T-helper 2 cell (primary cell): ENCODE results near the gene ARID5B.
A peak's percentile ranks its signal among the peaks of the same experiment; 100 is the strongest.

Experiments
- DNase-seq, 5 experiments: peaks; one replicate each; pipeline versions ENCODE4 v3.0.0 to v3.0.0-alpha.2; 2012 to 2022

ARID5B gene

DNA sequence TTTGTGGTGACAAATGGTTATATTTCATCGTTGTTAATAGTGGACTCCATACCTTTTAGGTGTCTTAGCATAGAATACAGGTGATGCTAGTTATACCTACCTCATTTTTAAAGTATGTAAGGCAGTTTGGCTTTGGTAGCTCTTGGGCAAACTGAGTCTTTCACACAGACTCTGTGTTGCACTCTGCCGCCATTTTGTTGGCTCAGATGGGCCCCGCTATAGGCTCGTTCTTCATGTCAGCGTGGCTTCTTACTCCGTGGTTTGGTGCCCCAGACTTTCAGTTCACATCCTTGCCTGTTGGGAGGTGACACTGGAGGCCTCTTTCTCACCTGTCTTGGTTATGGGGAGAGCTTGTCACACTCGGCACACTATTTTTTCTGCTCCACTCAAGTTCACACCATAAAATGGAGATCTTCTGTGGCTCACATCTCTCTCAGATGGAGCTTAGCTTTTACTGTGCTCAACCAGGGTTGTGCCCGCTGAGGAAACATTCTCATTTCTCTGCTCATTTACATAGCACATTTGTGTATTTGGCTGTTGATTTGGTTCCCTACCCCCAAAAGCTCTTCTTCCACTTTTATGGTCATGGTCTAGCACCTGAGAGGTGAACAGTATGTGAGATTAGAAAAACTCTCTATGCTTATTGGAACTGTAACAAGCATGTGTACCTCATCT, 178.5 kb downstream of the ARID5B start:
- peak in 1 of 5 experiments; percentile 41 for DNase-seq

DNA sequence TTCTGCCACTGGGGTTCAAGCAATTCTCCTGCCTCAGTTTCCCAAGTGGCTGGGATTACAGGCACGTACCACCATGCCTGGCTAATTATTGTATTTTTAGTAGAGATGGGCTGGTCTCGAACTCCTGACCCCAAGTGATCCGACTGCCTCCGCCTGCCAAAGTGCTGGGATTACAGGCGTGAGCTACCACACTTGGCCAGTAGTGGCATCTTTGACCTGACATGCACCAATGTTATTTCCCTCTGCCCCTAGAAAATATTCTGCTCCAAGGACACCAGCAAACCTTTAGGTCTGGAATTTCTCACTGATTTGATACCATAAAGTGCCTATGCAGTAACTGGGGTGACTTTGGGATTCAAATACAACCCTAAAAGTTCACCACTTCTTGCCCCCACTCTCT, 179.4 kb downstream of the ARID5B start:
- no peak for DNase-seq

DNA sequence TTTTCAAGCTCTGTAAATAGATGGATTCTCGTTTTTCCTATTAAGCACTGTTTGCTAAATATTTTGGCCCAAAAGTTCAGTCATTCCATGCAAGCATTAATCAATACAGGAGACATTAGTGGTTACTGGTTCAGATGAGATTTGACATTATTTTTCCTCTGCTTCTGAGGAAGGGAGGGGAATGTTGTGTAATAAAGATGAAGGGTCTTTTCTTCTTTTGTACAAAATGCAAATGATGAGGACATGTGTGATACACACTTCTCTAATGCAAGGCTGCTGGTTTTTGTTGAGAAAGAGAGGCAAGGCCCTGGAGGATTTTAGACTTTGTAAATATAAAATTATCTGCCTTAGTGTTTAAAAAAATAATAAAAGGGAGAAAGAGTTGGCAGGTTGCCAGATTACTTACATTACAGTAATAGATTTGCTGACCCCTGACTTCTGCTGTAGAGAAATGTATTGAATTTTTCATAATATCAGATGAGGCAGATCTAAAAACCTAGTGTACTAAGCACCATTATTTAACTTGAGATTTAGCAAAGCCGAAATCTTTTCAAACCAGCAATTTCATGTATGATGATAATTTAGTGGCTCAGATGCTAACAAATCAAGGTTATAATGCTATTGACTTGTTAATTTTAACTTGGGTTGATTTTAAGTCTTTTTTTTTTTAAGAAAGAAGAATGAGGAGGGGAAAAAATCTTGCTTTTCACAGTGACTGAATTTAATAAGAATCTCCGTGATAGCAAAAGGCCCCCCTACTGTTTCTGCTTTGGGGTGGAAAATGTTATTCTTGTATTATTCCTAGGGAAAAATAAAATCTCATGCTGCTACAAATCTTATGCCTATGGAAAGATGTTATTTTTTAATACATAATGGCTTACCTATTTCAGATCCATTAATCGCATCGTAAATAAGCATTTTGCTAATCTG, 180.1 kb downstream of the ARID5B start:
- no peak for DNase-seq

DNA sequence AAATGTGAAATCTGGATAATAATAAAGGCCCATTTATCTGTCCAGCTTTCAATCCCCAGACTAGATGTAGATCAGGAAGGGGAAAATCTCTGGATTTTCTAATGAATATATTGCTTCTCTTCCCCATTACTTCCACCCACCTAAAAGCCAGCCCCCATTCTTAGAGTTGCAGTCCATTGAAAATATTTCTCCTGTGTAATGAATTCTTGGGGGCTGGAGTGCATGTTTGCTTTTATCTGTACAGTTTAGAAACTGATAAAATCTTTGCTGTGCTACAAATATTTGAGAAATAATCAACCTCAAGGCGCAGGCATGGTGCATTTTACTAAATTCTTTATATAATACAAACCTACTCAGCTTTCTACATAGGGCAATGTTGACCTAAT, 180.8 kb downstream of the ARID5B start:
- no peak for DNase-seq

DNA sequence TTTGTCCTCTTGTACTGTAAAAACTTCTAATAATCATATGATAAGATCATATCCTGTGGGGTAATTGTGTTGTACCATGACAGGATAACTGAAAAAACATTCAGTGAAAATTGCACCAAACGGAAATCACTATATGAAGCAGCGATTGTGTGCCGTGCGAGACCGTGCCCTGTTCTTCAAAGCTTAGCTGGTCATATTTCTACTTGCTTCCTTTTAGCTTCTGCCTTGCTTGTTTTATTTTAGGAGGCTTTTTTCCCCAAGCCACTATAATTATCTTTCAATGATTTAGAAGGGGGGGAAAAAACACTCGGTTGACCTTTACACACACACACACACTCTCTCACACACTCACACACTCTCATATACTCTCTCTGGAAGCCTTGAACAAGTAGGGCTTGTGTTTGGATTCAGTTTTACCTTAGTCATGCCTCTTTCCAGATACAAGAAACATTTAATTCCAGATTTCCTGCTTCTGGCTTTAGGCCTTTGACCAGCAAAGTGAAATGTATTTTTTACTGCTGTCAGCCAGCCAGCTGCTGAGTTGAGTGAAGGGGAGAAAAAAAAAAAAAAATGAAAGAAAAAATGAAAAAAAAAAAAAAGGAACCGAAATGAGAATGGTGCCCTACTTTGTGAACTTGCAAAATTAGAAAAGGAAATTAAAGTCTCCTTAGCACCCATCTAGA, 181.4 kb downstream of the ARID5B start:
- DNase-seq = peak in 3 of 5 experiments; percentile 12 to 94 (median 43)

DNA sequence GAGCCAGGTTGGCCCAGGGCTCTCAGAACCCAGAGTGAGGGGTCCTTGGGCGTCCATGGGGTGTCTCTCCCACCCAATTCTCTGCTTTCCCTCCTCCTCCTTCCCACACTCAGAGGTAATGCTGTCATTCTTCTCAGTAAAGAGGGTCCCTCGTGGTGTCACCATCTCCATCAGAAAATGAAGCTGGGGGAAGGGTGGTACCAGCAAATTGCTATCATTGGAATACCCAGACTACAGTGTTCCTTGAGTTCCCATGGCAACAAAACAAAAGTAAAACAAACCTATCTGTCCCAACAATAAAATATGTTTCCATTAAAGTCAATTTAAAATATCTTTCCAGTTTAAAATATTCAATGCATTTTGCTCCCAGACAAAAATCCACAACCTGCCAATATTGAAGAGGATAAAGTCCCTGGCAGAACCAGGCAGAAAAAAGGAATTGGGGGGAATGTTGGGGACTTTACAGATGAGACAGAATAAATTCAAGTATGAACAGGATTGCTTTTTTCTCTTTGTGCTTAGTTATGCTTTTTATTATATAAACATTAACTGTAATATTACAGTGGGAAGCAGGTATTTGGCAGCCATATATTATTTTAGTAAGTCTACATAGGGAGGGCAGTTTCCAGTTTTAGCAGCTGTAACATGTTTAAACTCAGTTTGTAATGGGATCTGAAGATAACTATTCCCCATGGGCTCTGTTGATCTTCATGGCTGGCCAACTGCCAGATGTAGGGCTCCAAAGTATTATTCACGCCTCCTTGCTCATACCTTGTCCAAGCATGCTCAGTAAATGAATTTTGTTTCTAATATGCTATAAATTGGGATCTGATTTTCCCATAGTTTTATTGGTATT, 182.1 kb downstream of the ARID5B start:
- DNase-seq = peak in 1 of 5 experiments; percentile 11

DNA sequence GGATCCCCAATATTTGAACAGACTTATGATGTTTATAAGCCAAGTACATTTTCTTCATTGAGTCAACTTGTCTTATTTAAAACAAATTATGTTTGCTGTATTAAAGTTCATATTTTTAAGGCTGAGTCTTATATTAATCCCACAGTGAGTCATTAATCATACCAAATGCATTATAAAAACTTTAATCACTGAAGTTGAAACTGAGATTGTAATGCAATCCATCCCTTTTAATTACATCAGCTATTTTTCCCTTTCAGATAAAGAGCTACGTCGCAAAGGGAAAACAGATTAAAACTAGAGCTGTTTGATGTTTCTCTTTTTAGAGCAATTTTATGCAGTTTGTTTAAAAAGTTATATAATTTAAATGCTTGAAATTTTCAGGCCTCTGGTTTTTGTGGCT, 183.0 kb downstream of the ARID5B start:
- no peak for DNase-seq

DNA sequence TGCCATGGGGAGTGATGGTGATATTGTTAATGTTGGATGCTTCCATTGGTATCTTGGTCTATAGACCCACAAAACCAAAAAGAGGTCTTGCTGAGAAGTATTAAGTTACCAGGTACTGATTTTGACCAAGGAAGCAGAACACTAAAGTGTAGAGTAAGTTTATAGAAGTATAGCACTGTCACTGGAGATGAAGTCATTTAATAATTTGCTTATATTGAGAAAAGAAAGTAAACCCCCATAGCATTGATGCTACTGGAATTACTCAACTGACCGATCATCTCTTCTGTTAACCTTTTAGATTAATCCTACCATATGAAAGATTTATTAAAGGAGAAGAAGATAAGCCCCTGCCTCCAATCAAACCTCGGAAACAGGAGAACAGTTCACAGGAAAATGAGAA, 183.9 kb downstream of the ARID5B start:
- no peak for DNase-seq

DNA sequence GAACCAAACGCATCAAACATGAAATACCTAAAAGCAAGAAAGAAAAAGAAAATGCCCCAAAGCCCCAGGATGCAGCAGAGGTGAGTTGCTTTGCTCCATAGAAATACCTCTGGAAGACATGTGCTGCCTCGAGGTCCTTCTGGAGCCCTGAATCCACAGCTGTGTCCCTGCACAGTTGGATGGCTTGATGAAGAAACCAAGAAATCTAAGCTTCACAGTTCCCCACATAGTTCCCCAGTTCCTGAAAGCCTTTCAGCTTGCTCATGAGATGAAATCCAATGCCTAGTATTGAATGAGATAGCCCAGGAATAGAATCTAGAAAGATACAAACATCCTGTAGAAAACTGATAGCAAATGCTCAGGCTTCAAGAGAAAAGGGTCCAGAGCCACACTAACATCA, 184.3 kb downstream of the ARID5B start:
- no peak for DNase-seq

DNA sequence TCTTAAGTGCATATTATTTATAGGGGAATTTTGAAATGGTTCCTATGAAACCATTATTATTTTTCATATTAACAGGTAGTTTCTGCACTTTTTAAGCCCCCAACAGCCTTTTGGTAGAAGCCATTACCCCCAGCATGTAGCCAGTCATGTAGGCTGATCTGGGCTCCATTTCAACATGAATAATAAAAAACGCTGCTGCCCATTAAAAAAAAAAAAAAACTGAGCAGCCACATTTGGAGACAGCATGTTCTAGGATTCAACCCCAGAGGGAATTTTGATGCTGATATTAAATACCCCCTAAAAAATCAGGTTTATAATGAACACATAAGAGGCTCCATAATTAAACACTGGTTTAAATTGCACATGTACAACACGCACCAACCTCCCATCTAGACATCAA, 185.8 kb downstream of the ARID5B start:
- DNase-seq = no peak

DNA sequence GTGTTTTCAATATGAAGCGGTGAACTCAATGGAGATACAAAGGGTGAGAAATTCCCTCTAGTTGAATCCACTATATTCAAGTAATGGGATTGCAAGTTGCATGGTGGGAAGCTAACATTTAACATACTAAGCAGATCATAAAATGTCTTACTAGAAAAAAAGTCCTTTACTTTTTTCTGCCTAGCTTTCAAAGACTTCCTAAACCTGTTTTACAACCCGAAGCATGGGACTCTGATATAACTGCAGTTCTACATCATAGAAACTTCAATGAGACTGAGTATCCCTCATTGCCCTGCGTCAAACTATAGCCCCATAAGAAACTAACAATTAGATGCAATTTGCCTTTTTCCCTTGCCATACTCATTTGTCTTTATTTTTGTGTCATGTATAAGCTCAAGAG, 187.3 kb downstream of the ARID5B start:
- no peak for DNase-seq

DNA sequence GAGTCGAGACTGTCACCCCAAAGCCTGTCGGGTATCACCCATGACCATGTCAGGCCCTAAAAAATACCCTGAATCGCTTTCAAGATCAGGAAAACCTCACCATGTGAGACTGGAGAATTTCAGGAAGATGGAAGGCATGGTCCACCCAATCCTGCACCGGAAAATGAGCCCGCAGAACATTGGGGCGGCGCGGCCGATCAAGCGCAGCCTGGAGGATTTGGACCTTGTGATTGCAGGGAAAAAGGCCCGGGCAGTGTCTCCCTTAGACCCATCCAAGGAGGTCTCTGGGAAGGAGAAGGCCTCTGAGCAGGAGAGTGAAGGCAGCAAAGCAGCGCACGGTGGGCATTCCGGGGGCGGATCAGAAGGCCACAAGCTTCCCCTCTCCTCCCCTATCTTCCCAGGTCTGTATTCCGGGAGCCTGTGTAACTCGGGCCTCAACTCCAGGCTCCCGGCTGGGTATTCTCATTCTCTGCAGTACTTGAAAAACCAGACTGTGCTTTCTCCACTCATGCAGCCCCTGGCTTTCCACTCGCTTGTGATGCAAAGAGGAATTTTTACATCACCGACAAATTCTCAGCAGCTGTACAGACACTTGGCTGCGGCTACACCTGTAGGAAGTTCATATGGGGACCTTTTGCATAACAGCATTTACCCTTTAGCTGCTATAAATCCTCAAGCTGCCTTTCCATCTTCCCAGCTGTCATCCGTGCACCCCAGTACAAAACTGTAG, 191.0 kb downstream of the ARID5B start:
- no peak for DNase-seq

DNA sequence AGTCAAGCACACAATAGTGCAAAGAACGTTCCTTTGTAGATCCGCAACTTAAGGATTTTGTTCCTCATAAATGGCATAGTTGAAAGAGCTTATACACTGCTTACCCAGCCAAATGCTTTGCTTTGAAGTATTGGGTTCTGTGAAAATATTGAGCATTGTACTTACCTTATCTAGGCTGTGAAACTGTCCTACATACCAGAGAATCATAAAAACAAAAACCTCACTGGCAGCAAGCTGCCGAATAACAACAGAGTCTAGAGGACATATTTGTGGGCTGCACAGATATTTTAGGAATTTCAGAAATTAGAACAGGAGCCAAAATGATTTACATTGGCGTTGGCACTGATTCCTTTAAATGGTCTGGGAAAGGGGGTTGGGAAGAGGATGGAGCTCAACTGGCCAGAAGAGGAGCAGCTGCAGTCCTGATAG, 192.4 kb downstream of the ARID5B start:
- no peak for DNase-seq

DNA sequence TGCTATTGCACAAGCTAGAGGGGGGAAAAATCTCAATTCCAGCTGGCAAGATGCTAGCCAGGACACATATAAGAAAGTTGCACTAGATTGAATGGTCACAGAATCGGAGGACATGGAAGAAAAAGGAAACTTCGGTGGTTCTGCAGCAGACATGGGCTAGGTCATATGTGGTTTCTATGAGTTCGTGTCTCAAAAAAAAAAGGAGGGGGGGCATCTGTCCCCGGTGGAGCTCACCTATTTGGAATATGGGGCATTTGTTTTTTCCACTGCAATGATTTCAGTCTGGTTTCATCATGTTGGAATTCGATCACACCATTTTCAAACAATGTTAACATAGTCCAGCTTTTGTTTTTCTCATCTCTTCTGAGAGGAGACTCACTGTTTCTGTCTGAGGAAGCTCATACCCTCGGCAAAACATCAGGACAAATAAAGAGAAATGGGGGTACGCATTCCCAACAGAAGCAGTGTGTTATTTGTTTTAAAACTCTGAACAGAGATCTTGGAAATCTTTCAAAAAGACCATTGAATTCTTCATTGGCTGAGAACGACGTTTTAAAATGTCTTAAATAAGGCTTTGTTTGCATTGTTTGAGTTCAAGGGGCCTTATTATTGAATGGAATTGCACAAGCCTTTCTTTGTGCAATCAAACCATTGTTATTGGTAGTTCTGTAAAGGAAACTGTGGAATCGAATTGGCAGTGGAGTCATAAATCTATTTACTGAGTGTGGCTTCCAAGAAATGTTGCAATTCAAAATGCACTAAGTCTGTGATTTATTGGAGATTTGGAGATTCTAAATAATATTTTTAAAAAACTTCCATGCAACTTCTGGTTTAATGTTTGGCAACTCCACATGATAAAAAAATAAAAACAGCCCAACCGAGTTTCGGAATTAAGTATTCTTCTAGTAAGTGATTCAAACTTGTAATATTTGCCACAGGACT, 194.0 kb downstream of the ARID5B start:
- DNase-seq = no peak

DNA sequence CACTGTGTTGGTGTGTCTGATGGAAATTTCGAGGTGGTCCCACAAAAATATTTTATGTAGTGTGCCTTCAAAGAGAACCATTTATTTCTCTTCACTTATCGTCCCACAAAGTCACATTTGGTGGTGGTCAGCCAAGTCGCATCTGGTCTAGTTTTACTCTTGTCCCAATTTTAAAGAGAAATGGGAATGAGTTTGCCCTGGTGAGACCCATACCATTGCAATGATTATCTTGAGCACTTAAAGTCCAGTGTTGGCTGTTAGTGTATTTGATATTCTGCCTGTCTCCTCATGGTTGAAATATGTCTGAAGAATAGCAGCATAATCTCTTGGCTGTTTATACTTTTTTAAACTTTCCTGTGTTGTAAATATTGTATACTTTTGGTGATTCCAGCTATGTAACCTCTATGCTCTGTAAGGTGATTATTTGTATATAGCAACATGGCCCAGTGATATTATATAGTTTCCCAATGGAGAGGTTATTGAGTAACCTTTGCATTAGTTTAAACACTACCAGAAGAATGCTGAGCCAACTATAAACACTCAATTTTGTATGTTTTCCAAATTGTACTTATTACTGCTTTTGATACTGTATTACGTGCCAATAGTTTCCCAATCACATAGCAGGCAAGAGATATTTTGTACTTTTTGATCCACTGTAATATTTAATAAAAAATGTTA, 194.9 kb downstream of the ARID5B start:
- no peak for DNase-seq

DNA sequence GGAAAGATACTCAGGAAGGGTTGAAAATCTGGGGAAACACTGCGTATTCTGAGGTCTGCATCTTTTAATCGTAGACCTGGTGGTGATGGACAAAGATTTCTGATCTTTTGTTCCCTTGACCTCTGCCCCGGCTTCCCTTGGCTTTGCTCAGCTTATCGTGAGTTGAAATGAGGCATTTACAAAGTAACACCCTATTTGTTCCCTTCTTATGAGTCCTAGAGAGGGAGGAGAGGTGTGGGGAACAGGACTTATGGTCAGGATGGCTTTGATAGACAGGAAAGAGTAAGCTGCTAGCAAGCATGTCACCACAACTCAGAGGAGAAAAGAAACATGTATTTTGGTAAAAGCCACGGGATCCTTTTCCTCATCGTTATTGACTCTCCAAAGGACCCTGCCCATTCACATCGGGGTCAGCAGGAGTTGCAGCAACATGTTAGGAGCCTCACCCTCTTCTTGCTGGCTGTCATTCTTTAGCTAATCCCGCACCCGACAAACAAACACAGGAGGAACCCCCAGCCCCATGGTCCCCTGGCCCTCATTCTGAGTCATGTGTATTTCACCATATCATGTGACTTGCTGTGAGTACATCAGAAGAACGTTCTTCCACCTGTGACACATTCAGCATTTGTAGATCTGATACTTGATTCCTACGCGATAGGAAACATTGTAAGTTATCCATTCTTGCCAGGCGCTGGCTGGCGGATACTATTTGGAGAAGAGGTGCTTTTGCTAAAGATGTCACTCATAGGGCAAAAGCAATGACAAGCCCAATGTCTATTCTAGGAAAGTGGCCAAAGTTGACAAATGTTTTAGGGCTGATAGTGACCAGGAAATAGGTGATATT, 197.0 kb downstream of the ARID5B start:
- no peak for DNase-seq

DNA sequence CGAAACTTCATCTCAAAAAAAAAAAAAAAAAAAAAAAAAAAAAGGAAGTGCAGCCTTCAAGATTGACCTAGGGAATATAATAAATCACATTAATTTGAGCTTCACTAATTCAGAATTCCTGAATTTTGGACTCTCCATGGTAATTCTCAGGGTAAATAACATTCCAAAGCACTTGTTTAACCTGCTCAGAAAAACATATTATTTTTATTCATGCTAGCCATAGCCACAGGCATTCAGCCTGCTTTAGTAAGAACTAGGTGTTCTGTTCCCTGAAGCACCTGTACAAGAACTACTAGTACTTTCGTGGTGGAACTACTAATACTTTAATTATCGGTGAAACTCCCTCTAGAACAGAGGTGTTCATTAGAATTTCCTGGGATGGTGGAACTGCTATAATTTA, 197.8 kb downstream of the ARID5B start:
- DNase-seq = no peak

DNA sequence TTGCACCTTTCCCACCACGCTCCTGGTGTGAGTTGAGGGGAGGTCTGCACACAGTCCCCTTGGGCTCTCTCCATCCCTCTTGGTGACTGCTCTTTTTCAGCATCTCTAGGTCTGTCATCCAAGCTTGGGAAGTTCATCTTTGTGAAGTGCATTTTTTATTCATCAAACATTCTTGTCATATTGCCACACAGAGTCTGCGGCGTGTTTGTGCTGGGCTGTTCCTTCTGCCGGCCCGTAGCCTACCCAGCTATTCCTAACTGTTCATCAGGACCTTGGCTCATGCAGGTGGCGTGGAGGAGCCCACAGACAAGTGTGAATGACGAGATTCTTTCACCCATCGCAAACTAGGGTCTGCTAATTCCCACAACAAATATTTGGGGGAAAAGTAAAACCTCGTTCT, 202.4 kb downstream of the ARID5B start:
- DNase-seq = no peak

DNA sequence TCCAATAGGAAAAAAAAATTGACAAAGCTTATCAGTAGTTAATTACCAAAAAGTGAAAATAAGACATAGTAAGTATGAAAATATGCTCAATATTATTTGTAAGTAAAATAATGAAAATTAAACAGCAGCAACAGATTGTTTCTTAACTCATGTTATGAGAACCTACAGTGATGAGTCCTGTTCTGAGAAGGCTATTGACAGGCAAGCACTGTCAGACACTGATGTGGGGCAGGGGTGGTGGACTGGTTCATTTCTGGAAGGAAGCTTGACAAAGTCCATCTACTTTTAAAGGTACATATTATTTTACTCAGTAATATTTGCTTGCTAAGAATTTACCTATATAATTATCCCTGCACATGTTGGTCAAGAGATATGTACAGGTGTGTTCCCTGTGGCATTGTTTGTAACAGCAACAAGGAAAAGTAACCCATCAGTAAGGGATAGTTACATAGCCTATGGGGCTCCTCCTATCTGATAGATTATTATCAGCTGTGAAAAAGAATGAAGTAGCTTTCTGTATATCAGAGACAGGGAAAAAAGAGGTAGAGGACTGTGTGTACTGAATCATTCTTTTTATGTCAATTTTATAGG, 205.5 kb downstream of the ARID5B start:
- no peak for DNase-seq
